ENCODE results near the gene NT5DC3.
A peak's percentile ranks its signal among the peaks of the same experiment; 100 is the strongest.

NT5DC3 gene

GRCh38 chr12:103844305-103844704 is 3.3 kb upstream of the NT5DC3 start:
- Histone ChIP-seq H3K4me1 (ENCODE audit: control insufficient read depth in 2 of 2, insufficient read depth in 1 of 2, low read depth in 1 of 2, low read length in 2 of 2) (peaks cover 0 to 7% of the 10 kb centered on the region in 2 donors), H2BK12ac (ENCODE audit: low read length) (no peak overlapping the region), H3K27me3 (ENCODE audit: control insufficient read depth in 3 of 3, insufficient read depth in 3 of 3, low read depth in 1 of 3, low read length in 3 of 3) (peaks cover 0 to 7% (median 7%) of the 10 kb centered on the region in 3 experiments), H2AK5ac (ENCODE audit: low read depth, low read length) (no peak overlapping the region), H3K9ac (ENCODE audit: low read depth, low read length, poor library complexity) (no peak overlapping the region), H2BK120ac (ENCODE audit: low read depth, low read length) (no peak overlapping the region), H3K23ac (ENCODE audit: low read depth, low read length, poor library complexity) (no peak overlapping the region), H3K18ac (ENCODE audit: low read length) (no peak overlapping the region), H2BK15ac (ENCODE audit: low read length) (no peak overlapping the region), H4K8ac (ENCODE audit: low read depth, low read length) (no peak overlapping the region), H4K91ac (ENCODE audit: low read depth, low read length, poor library complexity) (no peak overlapping the region), H3K79me1 (ENCODE audit: low read depth, low read length) (no peaks in the 10 kb centered on the region), H3K9me3 (replicated peaks in 1 of 2; ENCODE audit: control insufficient read depth in 2 of 2, insufficient read depth in 1 of 2, low read depth in 1 of 2, low read length in 2 of 2) (no peaks in the 10 kb centered on the region), H3K4ac (ENCODE audit: low read length) (no peak overlapping the region), H2AFZ (ENCODE audit: low read length) (no peak overlapping the region), H3K4me3 (ENCODE audit: low read length in 2 of 2) (no peak overlapping the region), H3K14ac (ENCODE audit: low read length) (no peak overlapping the region), H3K36me3 (replicated peaks in 1 of 2; ENCODE audit: control insufficient read depth in 2 of 2, insufficient read depth in 2 of 2, low read length in 2 of 2) (no peaks in the 10 kb centered on the region), H2BK5ac (ENCODE audit: low read length) (no peak overlapping the region), H3K27ac (replicated peaks; ENCODE audit: low read length) (no peak overlapping the region), H3K4me2 (ENCODE audit: insufficient read depth, low read length, poor library complexity, severe bottlenecking) (no peak overlapping the region)
- no peak for DNase-seq (ENCODE audit: low spot score)
- WGBS, 2 donors (ENCODE audit: extremely low coverage in 2 of 2, insufficient read length in 2 of 2, insufficient replicate concordance in 1 of 2), result no CpG with 5 or more reads among the region's 3 CpGs

- Histone ChIP-seq H4K91ac (ENCODE audit: low read depth, low read length, poor library complexity) (no peak overlapping the region), H3K23ac (ENCODE audit: low read depth, low read length, poor library complexity) (no peak overlapping the region), H3K4me3 (ENCODE audit: low read length in 2 of 2) (peak overlapping the region; percentile 72 to 79), H3K27me3 (ENCODE audit: control insufficient read depth in 3 of 3, insufficient read depth in 3 of 3, low read depth in 1 of 3, low read length in 3 of 3) (peaks cover 0 to 7% (median 7%) of the 10 kb centered on the region in 3 experiments), H3K4me1 (ENCODE audit: control insufficient read depth in 2 of 2, insufficient read depth in 1 of 2, low read depth in 1 of 2, low read length in 2 of 2) (peaks cover 0 to 1% of the 10 kb centered on the region in 2 donors), H3K9ac (ENCODE audit: low read depth, low read length, poor library complexity) (no peak overlapping the region), H2BK15ac (ENCODE audit: low read length) (no peak overlapping the region), H3K14ac (ENCODE audit: low read length) (no peak overlapping the region), H2AFZ (ENCODE audit: low read length) (peak overlapping the region; percentile 98), H3K36me3 (replicated peaks in 1 of 2; ENCODE audit: control insufficient read depth in 2 of 2, insufficient read depth in 2 of 2, low read length in 2 of 2) (no peaks in the 10 kb centered on the region), H2AK5ac (ENCODE audit: low read depth, low read length) (no peak overlapping the region), H3K79me1 (ENCODE audit: low read depth, low read length) (no peaks in the 10 kb centered on the region), H2BK120ac (ENCODE audit: low read depth, low read length) (no peak overlapping the region), H3K27ac (replicated peaks; ENCODE audit: low read length) (no peak overlapping the region), H3K4me2 (ENCODE audit: insufficient read depth, low read length, poor library complexity, severe bottlenecking) (peak overlapping the region; percentile 94), H4K8ac (ENCODE audit: low read depth, low read length) (no peak overlapping the region), H3K9me3 (replicated peaks in 1 of 2; ENCODE audit: control insufficient read depth in 2 of 2, insufficient read depth in 1 of 2, low read depth in 1 of 2, low read length in 2 of 2) (no peaks in the 10 kb centered on the region), H2BK5ac (ENCODE audit: low read length) (no peak overlapping the region), H3K4ac (ENCODE audit: low read length) (no peak overlapping the region), H3K18ac (ENCODE audit: low read length) (no peak overlapping the region), H2BK12ac (ENCODE audit: low read length) (no peak overlapping the region)
- peak; percentile 44 for DNase-seq (ENCODE audit: low spot score)
- no CpG with 5 or more reads among the region's 20 CpGs for WGBS, 2 donors (ENCODE audit: extremely low coverage in 2 of 2, insufficient read length in 2 of 2, insufficient replicate concordance in 1 of 2)
Measured at GRCh38 chr12:103841690-103842584, 903 bp upstream of the NT5DC3 start.

DNA sequence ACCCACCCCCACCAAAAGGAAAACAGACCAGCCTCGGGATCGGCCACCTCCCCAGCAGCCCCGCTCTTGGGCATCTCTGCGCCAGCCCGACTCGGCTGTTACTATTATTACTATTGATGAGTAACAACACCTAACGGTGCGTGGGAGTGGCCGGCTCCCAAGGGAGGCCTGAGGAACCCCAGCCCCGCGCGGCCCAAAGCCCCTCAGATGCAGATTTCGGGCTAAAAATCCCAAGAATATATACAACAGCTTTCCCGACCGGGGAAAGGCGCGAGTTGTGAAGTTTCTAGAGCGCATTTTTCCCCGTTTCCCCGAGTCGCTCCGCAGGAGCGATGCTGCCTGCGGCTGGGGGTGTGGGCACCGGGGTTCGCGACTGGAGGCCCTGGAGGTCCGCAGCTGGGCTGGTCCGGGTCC is 565 bp downstream of the NT5DC3 start:
- peaks cover under 1 to 1% of the 10 kb centered on the region in 2 donors for H3K4me1 ChIP-seq (ENCODE audit: control insufficient read depth in 2 of 2, insufficient read depth in 1 of 2, low read depth in 1 of 2, low read length in 2 of 2)
- DNase-seq (ENCODE audit: low spot score), result no peak
- peak overlapping the region; percentile 53 for H2AK5ac ChIP-seq (ENCODE audit: low read depth, low read length)
- H3K4ac ChIP-seq (ENCODE audit: low read length), result no peak overlapping the region
- WGBS, 2 donors (ENCODE audit: extremely low coverage in 2 of 2, insufficient read length in 2 of 2, insufficient replicate concordance in 1 of 2), result no CpG with 5 or more reads among the region's 29 CpGs
- peak overlapping the region; percentile 89 for H3K18ac ChIP-seq (ENCODE audit: low read length)
- no peaks in the 10 kb centered on the region for H3K9me3 ChIP-seq (replicated peaks in 1 of 2; ENCODE audit: control insufficient read depth in 2 of 2, insufficient read depth in 1 of 2, low read depth in 1 of 2, low read length in 2 of 2)
- H2BK15ac ChIP-seq (ENCODE audit: low read length), result no peak overlapping the region
- peak overlapping the region; percentile 95 for H3K9ac ChIP-seq (ENCODE audit: low read depth, low read length, poor library complexity)
- H3K23ac ChIP-seq (ENCODE audit: low read depth, low read length, poor library complexity), result peak overlapping the region; percentile 100
- H3K4me2 ChIP-seq (ENCODE audit: insufficient read depth, low read length, poor library complexity, severe bottlenecking), result peak overlapping the region; percentile 99
- no peak overlapping the region for H2BK120ac ChIP-seq (ENCODE audit: low read depth, low read length)
- H4K91ac ChIP-seq (ENCODE audit: low read depth, low read length, poor library complexity), result no peak overlapping the region
- H2BK5ac ChIP-seq (ENCODE audit: low read length), result no peak overlapping the region
- H3K79me1 ChIP-seq (ENCODE audit: low read depth, low read length), result no peaks in the 10 kb centered on the region
- H2BK12ac ChIP-seq (ENCODE audit: low read length), result no peak overlapping the region
- peak overlapping the region; percentile 98 for H2AFZ ChIP-seq (ENCODE audit: low read length)
- peak overlapping the region; percentile 72 to 87 for H3K4me3 ChIP-seq (ENCODE audit: low read length in 2 of 2)
- no peaks in the 10 kb centered on the region for H3K36me3 ChIP-seq (replicated peaks in 1 of 2; ENCODE audit: control insufficient read depth in 2 of 2, insufficient read depth in 2 of 2, low read length in 2 of 2)
- peaks cover 0 to 7% (median 7%) of the 10 kb centered on the region in 3 experiments for H3K27me3 ChIP-seq (ENCODE audit: control insufficient read depth in 3 of 3, insufficient read depth in 3 of 3, low read depth in 1 of 3, low read length in 3 of 3)
- H3K14ac ChIP-seq (ENCODE audit: low read length), result no peak overlapping the region
- no peak overlapping the region for H4K8ac ChIP-seq (ENCODE audit: low read depth, low read length)
- no peak overlapping the region for H3K27ac ChIP-seq (replicated peaks; ENCODE audit: low read length)
